ENCODE results near the gene JARID2. TPM values are rescaled to one million over a fixed set of nuclear protein-coding genes. Genes with fewer than 3 reads are reported as not detected.

JARID2 gene
- total RNA-seq, 1 experiment from 2014 or later: 23.6 TPM

DNA sequence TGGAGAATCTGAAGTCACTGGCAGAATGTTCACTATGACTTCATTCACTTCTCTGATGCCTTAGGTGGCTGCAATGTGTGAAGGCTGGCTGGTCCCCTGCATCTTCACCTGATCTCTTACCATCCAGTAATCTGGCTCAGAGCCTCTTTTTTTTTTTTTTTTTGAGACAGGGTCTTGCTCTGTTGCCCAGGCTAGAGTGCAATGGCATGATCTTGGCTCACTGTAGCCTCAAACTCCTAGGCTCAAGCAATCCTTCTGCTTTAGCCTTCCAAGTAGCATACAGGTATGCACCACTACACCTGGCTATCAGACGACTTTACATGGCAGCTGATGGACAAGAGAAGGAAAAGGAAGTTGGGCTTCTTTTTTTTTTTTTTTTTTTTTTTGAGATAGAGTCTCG, 25.8 kb upstream of the JARID2 start:
- Histone ChIP-seq H3K36me3 (ENCODE audit: control insufficient read depth in 1 of 2, insufficient read depth in 2 of 2, low read length in 2 of 2) (no peaks in the 10 kb centered on the region), H2AFZ (ENCODE audit: low read depth, low read length, poor library complexity, severe bottlenecking) (no peak overlapping the region), H3K4me2 (ENCODE audit: low read length) (no peak overlapping the region), H3K9me3 (ENCODE audit: control insufficient read depth in 1 of 2, insufficient read depth in 1 of 2, low read depth in 1 of 2, low read length in 2 of 2) (no peaks in the 10 kb centered on the region), H3K9me2 (ENCODE audit: insufficient read depth) (no peaks in the 10 kb centered on the region), H4K20me1 (ENCODE audit: insufficient read depth) (no peaks in the 10 kb centered on the region), H3K9ac (ENCODE audit: low read length) (no peak overlapping the region), H3K27me3 (ENCODE audit: insufficient read depth, low read length) (no peaks in the 10 kb centered on the region), H3K79me2 (ENCODE audit: insufficient read depth, low read length) (no peaks in the 10 kb centered on the region), H3K4me1 (ENCODE audit: control insufficient read depth in 1 of 2, insufficient read depth in 2 of 2, low read length in 2 of 2) (no peaks in the 10 kb centered on the region), H3K4me3 (replicated peaks in 1 of 2; ENCODE audit: low read depth in 1 of 2, low read length in 2 of 2) (no peak overlapping the region), H3K27ac (ENCODE audit: low read depth, low read length) (no peak overlapping the region)
- CTCF ChIA-PET: no interaction called here
- DNase-seq (ENCODE audit: low read depth, low spot score) (no peak), ATAC-seq (no peak)
- RAD21 ChIA-PET (ENCODE audit: low non-redundant PET in 1 of 2, low total read pairs in 2 of 2, uncharacterized antibody in 2 of 2, unreplicated experiment in 2 of 2): no interaction called here
- intact Hi-C loops (cut with micrococcal nuclease): no loop called here
- POLR2A ChIA-PET: no interaction called here
- BruUV-seq (replicated peaks): no TSS peak
- TF ChIP-seq TCF7L2 (IDR thresholded peaks at IDR 0.05; ENCODE audit: borderline replicate concordance, extremely low read depth, insufficient read depth, insufficient read length) (no peak), CEBPB (IDR thresholded peaks at IDR 0.05; ENCODE audit: low read depth) (no peak), EZH2 (IDR thresholded peaks at IDR 0.05) (no peak), ZFX (IDR thresholded peaks at IDR 0.05) (no peak), SIN3A (IDR thresholded peaks at IDR 0.05; ENCODE audit: low read depth) (no peak), EZH2phosphoT487 (IDR thresholded peaks at IDR 0.05; ENCODE audit: borderline replicate concordance) (no peak), CTCF (IDR thresholded peaks at IDR 0.05 in 2 of 3, conservative IDR thresholded peaks at IDR 0.05 in 1 of 3; ENCODE audit: borderline replicate concordance in 1 of 3, insufficient read depth in 1 of 3, low read depth in 2 of 3, low read length in 2 of 3) (no peak), EGR1 (IDR thresholded peaks at IDR 0.05; ENCODE audit: low read depth) (no peak), FOSL1 (IDR thresholded peaks at IDR 0.05; ENCODE audit: low read depth) (no peak), ZNF274 (IDR thresholded peaks at IDR 0.05; ENCODE audit: low read depth, low read length) (no peak), JUND (IDR thresholded peaks at IDR 0.05) (no peak)
- TF ChIP-seq, protein P1, sequence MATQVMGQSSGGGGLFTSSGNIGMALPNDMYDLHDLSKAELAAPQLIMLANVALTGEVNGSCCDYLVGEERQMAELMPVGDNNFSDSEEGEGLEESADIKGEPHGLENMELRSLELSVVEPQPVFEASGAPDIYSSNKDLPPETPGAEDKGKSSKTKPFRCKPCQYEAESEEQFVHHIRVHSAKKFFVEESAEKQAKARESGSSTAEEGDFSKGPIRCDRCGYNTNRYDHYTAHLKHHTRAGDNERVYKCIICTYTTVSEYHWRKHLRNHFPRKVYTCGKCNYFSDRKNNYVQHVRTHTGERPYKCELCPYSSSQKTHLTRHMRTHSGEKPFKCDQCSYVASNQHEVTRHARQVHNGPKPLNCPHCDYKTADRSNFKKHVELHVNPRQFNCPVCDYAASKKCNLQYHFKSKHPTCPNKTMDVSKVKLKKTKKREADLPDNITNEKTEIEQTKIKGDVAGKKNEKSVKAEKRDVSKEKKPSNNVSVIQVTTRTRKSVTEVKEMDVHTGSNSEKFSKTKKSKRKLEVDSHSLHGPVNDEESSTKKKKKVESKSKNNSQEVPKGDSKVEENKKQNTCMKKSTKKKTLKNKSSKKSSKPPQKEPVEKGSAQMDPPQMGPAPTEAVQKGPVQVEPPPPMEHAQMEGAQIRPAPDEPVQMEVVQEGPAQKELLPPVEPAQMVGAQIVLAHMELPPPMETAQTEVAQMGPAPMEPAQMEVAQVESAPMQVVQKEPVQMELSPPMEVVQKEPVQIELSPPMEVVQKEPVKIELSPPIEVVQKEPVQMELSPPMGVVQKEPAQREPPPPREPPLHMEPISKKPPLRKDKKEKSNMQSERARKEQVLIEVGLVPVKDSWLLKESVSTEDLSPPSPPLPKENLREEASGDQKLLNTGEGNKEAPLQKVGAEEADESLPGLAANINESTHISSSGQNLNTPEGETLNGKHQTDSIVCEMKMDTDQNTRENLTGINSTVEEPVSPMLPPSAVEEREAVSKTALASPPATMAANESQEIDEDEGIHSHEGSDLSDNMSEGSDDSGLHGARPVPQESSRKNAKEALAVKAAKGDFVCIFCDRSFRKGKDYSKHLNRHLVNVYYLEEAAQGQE (IDR thresholded peaks at IDR 0.05; ENCODE audit: low read depth): no peak
- TF ChIP-seq, protein P2, sequence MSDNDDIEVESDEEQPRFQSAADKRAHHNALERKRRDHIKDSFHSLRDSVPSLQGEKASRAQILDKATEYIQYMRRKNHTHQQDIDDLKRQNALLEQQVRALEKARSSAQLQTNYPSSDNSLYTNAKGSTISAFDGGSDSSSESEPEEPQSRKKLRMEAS (IDR thresholded peaks at IDR 0.05): no peak
